Measurements from ENCODE around the gene ARSB.

ARSB gene

GRCh38 chr5:78783434-78784130 lies 201.5 kb downstream of the ARSB start:
- Histone ChIP-seq H4K20me1 (ENCODE audit: insufficient read depth, low read length, poor library complexity, severe bottlenecking) (no peaks in the 10 kb centered on the region), H3K9ac (ENCODE audit: low read depth, low read length, poor library complexity, severe bottlenecking) (no peak overlapping the region), H3K9me2 (replicated peaks; ENCODE audit: low read depth, low read length) (no peaks in the 10 kb centered on the region), H3F3A (ENCODE audit: low read depth) (no peaks in the 10 kb centered on the region), H3K9me3 (ENCODE audit: insufficient read depth, low read depth, low read length) (no peaks in the 10 kb centered on the region), H2AFZ (ENCODE audit: low read length) (peak overlapping the region; percentile 57; the same call in 1 of the 2 replicates), H3K36me3 (ENCODE audit: insufficient read depth, low read length) (no peaks in the 10 kb centered on the region; the same call in 1 of the 2 replicates), H3K79me2 (ENCODE audit: insufficient read depth, low read length) (no peaks in the 10 kb centered on the region), H3K4me2 (ENCODE audit: low read depth, low read length, poor library complexity, severe bottlenecking) (no peak overlapping the region), H3K4me3 (ENCODE audit: low read length, poor library complexity, severe bottlenecking) (no peak overlapping the region), H3K27me3 (ENCODE audit: insufficient read depth, low read length, poor library complexity, severe bottlenecking) (no peaks in the 10 kb centered on the region), H3K4me1 (ENCODE audit: insufficient read depth, low read length, poor library complexity, severe bottlenecking) (peaks cover 18% of the 10 kb centered on the region)
- no peak for TF ChIP-seq CTCF (conservative IDR thresholded peaks at IDR 0.05; ENCODE audit: low read length)

- no peaks in the 10 kb centered on the region for H3K9me3 ChIP-seq (ENCODE audit: insufficient read depth, low read depth, low read length)
- TF ChIP-seq EZH2phosphoT487 (IDR thresholded peaks at IDR 0.05; ENCODE audit: borderline replicate concordance) (no peak), CTCF (conservative IDR thresholded peaks at IDR 0.05; ENCODE audit: low read length) (no peak)
- H3K9ac ChIP-seq (ENCODE audit: low read depth, low read length, poor library complexity, severe bottlenecking), result no peak overlapping the region
- no peaks in the 10 kb centered on the region for H4K20me1 ChIP-seq (ENCODE audit: insufficient read depth, low read length, poor library complexity, severe bottlenecking)
- no peaks in the 10 kb centered on the region for H3F3A ChIP-seq (ENCODE audit: low read depth)
- H2AFZ ChIP-seq (ENCODE audit: low read length), result no peak overlapping the region
- H3K36me3 ChIP-seq (ENCODE audit: insufficient read depth, low read length), result no peaks in the 10 kb centered on the region; the same call in 1 of the 2 replicates
- H3K4me3 ChIP-seq (ENCODE audit: low read length, poor library complexity, severe bottlenecking), result no peak overlapping the region
- no peaks in the 10 kb centered on the region for H3K9me2 ChIP-seq (replicated peaks; ENCODE audit: low read depth, low read length)
- no peaks in the 10 kb centered on the region for H3K79me2 ChIP-seq (ENCODE audit: insufficient read depth, low read length)
- no peaks in the 10 kb centered on the region for H3K27me3 ChIP-seq (ENCODE audit: insufficient read depth, low read length, poor library complexity, severe bottlenecking)
- no peak overlapping the region for H3K4me2 ChIP-seq (ENCODE audit: low read depth, low read length, poor library complexity, severe bottlenecking)
- H3K4me1 ChIP-seq (ENCODE audit: insufficient read depth, low read length, poor library complexity, severe bottlenecking), result peaks cover 18% of the 10 kb centered on the region
These were observed 202.4 kb downstream of the ARSB start for GRCh38 chr5:78782728-78783127.

- TF ChIP-seq CTCF (conservative IDR thresholded peaks at IDR 0.05; ENCODE audit: low read length) (no peak), EZH2phosphoT487 (IDR thresholded peaks at IDR 0.05; ENCODE audit: borderline replicate concordance) (no peak)
- H3K79me2 ChIP-seq (ENCODE audit: insufficient read depth, low read length), result no peaks in the 10 kb centered on the region
- no peaks in the 10 kb centered on the region for H3K27me3 ChIP-seq (ENCODE audit: insufficient read depth, low read length, poor library complexity, severe bottlenecking)
These were observed 203.4 kb downstream of the ARSB start for GRCh38 chr5:78781611-78782286.

More at GRCh38 chr5:78781611-78782286, 203.4 kb downstream of the ARSB start:
- Histone ChIP-seq H3K9ac (ENCODE audit: low read depth, low read length, poor library complexity, severe bottlenecking) (no peak overlapping the region), H3K9me3 (ENCODE audit: insufficient read depth, low read depth, low read length) (no peaks in the 10 kb centered on the region), H3K9me2 (replicated peaks; ENCODE audit: low read depth, low read length) (no peaks in the 10 kb centered on the region), H3K36me3 (ENCODE audit: insufficient read depth, low read length) (no peaks in the 10 kb centered on the region; the same call in 1 of the 2 replicates), H3F3A (ENCODE audit: low read depth) (no peaks in the 10 kb centered on the region), H4K20me1 (ENCODE audit: insufficient read depth, low read length, poor library complexity, severe bottlenecking) (no peaks in the 10 kb centered on the region), H3K4me2 (ENCODE audit: low read depth, low read length, poor library complexity, severe bottlenecking) (no peak overlapping the region), H2AFZ (ENCODE audit: low read length) (no peak overlapping the region), H3K4me3 (ENCODE audit: low read length, poor library complexity, severe bottlenecking) (no peak overlapping the region), H3K4me1 (ENCODE audit: insufficient read depth, low read length, poor library complexity, severe bottlenecking) (peaks cover 18% of the 10 kb centered on the region)
